Hepatocyte (in vitro differentiated cells): ENCODE data around the gene JAG1. TPM values are rescaled to one million over a fixed set of nuclear protein-coding genes. Genes with fewer than 3 reads are reported as not detected.

ENCODE experiments used
- DNase-seq: peaks from one replicate; pipeline ENCODE4 v3.0.0-alpha.2; 2016; ENCODE audit warnings: low spot score
- H2AFZ ChIP-seq: fragments of 200-600 bp; sonication (generic); 2 replicates; pipeline ENCODE4 v1.6.0; 2016; ENCODE audit warnings: antibody characterized with exemption, mild to moderate bottlenecking
- H3K27ac ChIP-seq: fragments of 200-600 bp; sonication (generic); 2 replicates; pipeline ENCODE4 v1.5.1; 2016; ENCODE audit warnings: mild to moderate bottlenecking
- H3K27me3 ChIP-seq: fragments of 200-600 bp; sonication (generic); 2 replicates; pipeline ENCODE4 v1.6.1; 2016
- H3K36me3 ChIP-seq: fragments of 200-600 bp; sonication (generic); replicated peaks from 2 replicates; pipeline ENCODE4 v1.5.1; 2016; ENCODE audit warnings: low read depth; ENCODE audit not compliant: insufficient read depth
- H3K4me1 ChIP-seq: fragments of 200-600 bp; sonication (generic); 2 replicates; pipeline ENCODE4 v1.5.1; 2016; ENCODE audit warnings: mild to moderate bottlenecking, moderate library complexity; ENCODE audit not compliant: insufficient read depth
- H3K4me2 ChIP-seq: fragments of 200-600 bp; sonication (generic); 2 replicates; pipeline ENCODE4 v1.6.0; 2016
- H3K4me3 ChIP-seq: fragments of 200-600 bp; sonication (generic); 2 replicates; pipeline ENCODE4 v1.5.1; 2016; ENCODE audit warnings: mild to moderate bottlenecking
- H3K79me2 ChIP-seq: fragments of 200-600 bp; sonication (generic); 2 replicates; pipeline ENCODE4 v1.6.0; 2017; ENCODE audit warnings: mild to moderate bottlenecking
- H3K9me2 ChIP-seq: fragments of 200-600 bp; sonication (generic); replicated peaks from 2 replicates; pipeline ENCODE4 v1.6.0; 2017; ENCODE audit warnings: mild to moderate bottlenecking; ENCODE audit not compliant: insufficient read depth
- H3K9me3 ChIP-seq: fragments of 200-600 bp; sonication (generic); 2 replicates; pipeline ENCODE4 v1.5.1; 2016; ENCODE audit warnings: low read depth, mild to moderate bottlenecking
- H4K20me1 ChIP-seq: fragments of 200-600 bp; sonication (generic); 2 replicates; pipeline ENCODE4 v1.6.0; 2016; ENCODE audit warnings: mild to moderate bottlenecking; ENCODE audit not compliant: insufficient read depth, poor library complexity, severe bottlenecking
- CTCF ChIP-seq: fragments of 200-600 bp; sonication (generic); IDR thresholded peaks from 2 replicates; pipeline ENCODE4 v1.5.1; 2016; ENCODE audit warnings: antibody characterized with exemption, mild to moderate bottlenecking; ENCODE audit not compliant: poor library complexity
- EZH2 ChIP-seq: fragments of 200-600 bp; sonication (generic); IDR thresholded peaks from 2 replicates; pipeline ENCODE4 v1.6.1; 2016; ENCODE audit warnings: antibody characterized with exemption, mild to moderate bottlenecking, borderline replicate concordance
- EZH2phosphoT487 ChIP-seq: fragments of 200-600 bp; sonication (generic); IDR thresholded peaks from one replicate; pipeline ENCODE4 v1.6.1; 2018; ENCODE audit warnings: antibody characterized with exemption, mild to moderate bottlenecking, low read depth, moderate library complexity; ENCODE audit not compliant: unreplicated experiment, severe bottlenecking
- WGBS: methylation state at CpG from one replicate; pipeline ENCODE4 v1.1.6; 2016; ENCODE audit warnings: low lambda C conversion rate; ENCODE audit errors: missing lambda C conversion rate; 5-methylcytosine and 5-hydroxymethylcytosine counted together
- polyA plus RNA-seq: library from polyadenylated mRNA; unstranded; fragments of >200 nt; fragmentation: Nextera tagmentation; extraction: Ambion mirVana; gene quantifications from 2 replicates; pipeline ENCODE4 v1.2.1, GENCODE V29; 2016
- total RNA-seq: library from RNA; depleted of rRNA; stranded (reverse); fragments of >200 nt; gene quantifications from 2 replicates; pipeline ENCODE4 v1.2.3, GENCODE V29; 2014

Gene JAG1
- total and polyA plus RNA-seq, 2 experiments from 2014 or later, result 21.0 to 51.5 TPM

GRCh38 chr20:10706460-10706811 lies 32.6 kb upstream of the JAG1 start:
- Histone ChIP-seq H3K4me2 (no peak overlapping the region), H2AFZ (no peak overlapping the region), H3K4me1 (peaks cover 29% of the 10 kb centered on the region), H3K79me2 (no peaks in the 10 kb centered on the region), H3K36me3 (no peaks in the 10 kb centered on the region), H3K9me2 (no peaks in the 10 kb centered on the region), H3K9me3 (no peaks in the 10 kb centered on the region), H3K27ac (no peak overlapping the region), H4K20me1 (no peaks in the 10 kb centered on the region), H3K27me3 (no peaks in the 10 kb centered on the region), H3K4me3 (no peak overlapping the region)
- TF ChIP-seq EZH2, result no peak
- no peak for TF ChIP-seq CTCF
- no peak for TF ChIP-seq EZH2phosphoT487
- no peak for DNase-seq
- WGBS, result 97% methylated on average over 12 of the region's 12 CpGs

GRCh38 chr20:10705801-10706459 lies 32.1 kb upstream of the JAG1 start:
- no peak for TF ChIP-seq EZH2
- no peak for TF ChIP-seq CTCF
- no peak for TF ChIP-seq EZH2phosphoT487
- Histone ChIP-seq H2AFZ (no peak overlapping the region), H3K27ac (no peak overlapping the region), H3K36me3 (no peaks in the 10 kb centered on the region), H3K79me2 (no peaks in the 10 kb centered on the region), H3K9me2 (no peaks in the 10 kb centered on the region), H3K9me3 (no peaks in the 10 kb centered on the region), H3K4me1 (peaks cover 27% of the 10 kb centered on the region), H4K20me1 (no peaks in the 10 kb centered on the region), H3K4me3 (no peak overlapping the region), H3K4me2 (no peak overlapping the region), H3K27me3 (no peaks in the 10 kb centered on the region)
- WGBS, result 85% methylated on average over 16 of the region's 16 CpGs
- DNase-seq, result no peak

GRCh38 chr20:10701607-10702006 lies 27.8 kb upstream of the JAG1 start:
- H3K4me2 ChIP-seq, result no peak overlapping the region
- H3K9me2 ChIP-seq, result no peaks in the 10 kb centered on the region
- no peaks in the 10 kb centered on the region for H3K27me3 ChIP-seq
- TF ChIP-seq EZH2 (no peak), CTCF (no peak), EZH2phosphoT487 (no peak)
- H3K27ac ChIP-seq, result no peak overlapping the region
- H4K20me1 ChIP-seq, result no peaks in the 10 kb centered on the region
- H3K4me1 ChIP-seq, result peaks cover 7% of the 10 kb centered on the region
- H2AFZ ChIP-seq, result no peak overlapping the region
- no peak overlapping the region for H3K4me3 ChIP-seq
- WGBS, result 97% methylated on average over 1 of the region's 1 CpG
- no peak for DNase-seq
- H3K79me2 ChIP-seq, result no peaks in the 10 kb centered on the region
- no peaks in the 10 kb centered on the region for H3K9me3 ChIP-seq
- no peaks in the 10 kb centered on the region for H3K36me3 ChIP-seq

- no peaks in the 10 kb centered on the region for H3K9me3 ChIP-seq
- no peaks in the 10 kb centered on the region for H3K36me3 ChIP-seq
- no peaks in the 10 kb centered on the region for H3K79me2 ChIP-seq
- no peak overlapping the region for H3K4me2 ChIP-seq
- WGBS, result 80% methylated on average over 2 of the region's 2 CpGs
- H4K20me1 ChIP-seq, result no peaks in the 10 kb centered on the region
- H2AFZ ChIP-seq, result no peak overlapping the region
- no peaks in the 10 kb centered on the region for H3K9me2 ChIP-seq
- no peak overlapping the region for H3K4me3 ChIP-seq
- TF ChIP-seq CTCF (no peak), EZH2 (no peak), EZH2phosphoT487 (no peak)
- H3K4me1 ChIP-seq, result peaks cover 7% of the 10 kb centered on the region
- no peak for DNase-seq
- no peak overlapping the region for H3K27ac ChIP-seq
- no peaks in the 10 kb centered on the region for H3K27me3 ChIP-seq
Measured at GRCh38 chr20:10699941-10700340, 26.1 kb upstream of the JAG1 start.
